ENCODE measurements around the gene PHF21B.

PHF21B gene

DNA sequence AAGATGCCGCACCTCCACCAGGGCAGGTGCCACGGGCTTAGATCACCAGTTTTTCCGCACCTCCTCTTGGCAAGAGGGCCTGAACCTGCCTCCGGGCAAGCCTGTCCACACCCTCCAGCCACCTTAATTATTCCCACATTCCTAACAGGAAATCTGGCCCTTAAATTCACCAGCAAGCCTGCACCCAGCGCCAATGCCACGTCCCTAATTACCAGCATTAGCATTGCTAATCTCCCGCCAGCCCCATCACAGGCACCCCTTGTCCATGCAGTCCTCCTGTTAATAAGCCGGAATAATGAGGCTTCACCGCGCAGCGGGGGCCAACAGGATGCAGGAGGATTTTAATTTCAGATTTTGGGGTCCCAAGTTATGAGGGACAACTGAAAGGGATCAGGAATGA lies 69.7 kb downstream of the PHF21B start:
- no peaks in the 10 kb centered on the region for H3K27me3 ChIP-seq
- H3K27ac ChIP-seq: no peak overlapping the region
- no peaks in the 10 kb centered on the region for H3K4me1 ChIP-seq (ENCODE audit: control insufficient read depth in 1 of 2, insufficient read depth in 1 of 2, low read depth in 1 of 2, low read length in 1 of 2)
- TF ChIP-seq, protein P1, sequence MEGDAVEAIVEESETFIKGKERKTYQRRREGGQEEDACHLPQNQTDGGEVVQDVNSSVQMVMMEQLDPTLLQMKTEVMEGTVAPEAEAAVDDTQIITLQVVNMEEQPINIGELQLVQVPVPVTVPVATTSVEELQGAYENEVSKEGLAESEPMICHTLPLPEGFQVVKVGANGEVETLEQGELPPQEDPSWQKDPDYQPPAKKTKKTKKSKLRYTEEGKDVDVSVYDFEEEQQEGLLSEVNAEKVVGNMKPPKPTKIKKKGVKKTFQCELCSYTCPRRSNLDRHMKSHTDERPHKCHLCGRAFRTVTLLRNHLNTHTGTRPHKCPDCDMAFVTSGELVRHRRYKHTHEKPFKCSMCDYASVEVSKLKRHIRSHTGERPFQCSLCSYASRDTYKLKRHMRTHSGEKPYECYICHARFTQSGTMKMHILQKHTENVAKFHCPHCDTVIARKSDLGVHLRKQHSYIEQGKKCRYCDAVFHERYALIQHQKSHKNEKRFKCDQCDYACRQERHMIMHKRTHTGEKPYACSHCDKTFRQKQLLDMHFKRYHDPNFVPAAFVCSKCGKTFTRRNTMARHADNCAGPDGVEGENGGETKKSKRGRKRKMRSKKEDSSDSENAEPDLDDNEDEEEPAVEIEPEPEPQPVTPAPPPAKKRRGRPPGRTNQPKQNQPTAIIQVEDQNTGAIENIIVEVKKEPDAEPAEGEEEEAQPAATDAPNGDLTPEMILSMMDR (IDR thresholded peaks at IDR 0.05): no peak
- no peaks in the 10 kb centered on the region for H3K36me3 ChIP-seq
- H3K9me3 ChIP-seq: no peaks in the 10 kb centered on the region
- no peak overlapping the region for H3K4me3 ChIP-seq (ENCODE audit: low read depth in 1 of 2, low read length in 1 of 2)

DNA sequence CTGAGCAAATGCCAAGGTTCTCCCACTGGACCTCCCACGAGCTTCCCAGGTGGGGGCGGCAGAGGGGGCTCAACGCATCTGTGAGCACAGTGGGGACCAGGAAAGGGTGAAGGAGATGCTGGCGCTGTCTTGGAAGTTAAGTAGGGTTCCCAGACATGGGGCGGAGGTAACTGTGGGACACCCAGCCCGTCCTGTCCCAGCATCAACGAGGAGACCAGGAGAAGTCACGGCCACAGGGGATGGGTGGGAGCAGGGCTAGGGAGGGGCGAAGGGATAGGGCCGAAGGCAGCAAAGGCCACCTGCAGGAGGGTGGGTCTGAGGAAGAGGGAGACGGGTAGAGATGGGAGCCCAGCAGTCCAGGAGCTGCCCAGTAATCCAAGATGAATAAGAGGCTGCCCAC lies 70.4 kb downstream of the PHF21B start:
- no peaks in the 10 kb centered on the region for H3K27me3 ChIP-seq
- H3K4me3 ChIP-seq (ENCODE audit: low read depth in 1 of 2, low read length in 1 of 2): no peak overlapping the region
- H3K27ac ChIP-seq: no peak overlapping the region
- H3K4me1 ChIP-seq (ENCODE audit: control insufficient read depth in 1 of 2, insufficient read depth in 1 of 2, low read depth in 1 of 2, low read length in 1 of 2): no peaks in the 10 kb centered on the region
- H3K36me3 ChIP-seq: no peaks in the 10 kb centered on the region
- H3K9me3 ChIP-seq: no peaks in the 10 kb centered on the region
- TF ChIP-seq, protein P1 (IDR thresholded peaks at IDR 0.05): no peak

DNA sequence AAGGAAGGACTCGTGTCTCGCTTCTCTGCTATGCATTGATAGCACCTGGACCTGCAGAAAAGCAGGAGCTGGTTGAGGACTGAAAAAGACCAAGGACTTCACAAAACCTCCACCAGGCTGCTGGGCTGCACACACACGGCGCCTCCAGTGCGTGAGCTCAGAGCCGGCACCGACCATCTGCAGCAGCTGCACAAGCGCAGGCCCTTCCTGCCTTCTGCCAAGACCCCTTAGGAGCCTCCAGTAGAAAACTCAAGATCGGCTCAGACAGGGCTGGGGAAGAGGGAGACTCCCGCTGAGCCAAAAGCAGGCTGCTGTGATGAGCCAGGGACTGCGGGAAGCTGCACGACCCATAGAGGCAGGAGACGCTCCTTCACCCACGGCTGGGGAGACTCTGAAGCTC lies 70.9 kb downstream of the PHF21B start:
- TF ChIP-seq, protein P1 (IDR thresholded peaks at IDR 0.05): no peak
- H3K9me3 ChIP-seq: no peaks in the 10 kb centered on the region
- no peaks in the 10 kb centered on the region for H3K4me1 ChIP-seq (ENCODE audit: control insufficient read depth in 1 of 2, insufficient read depth in 1 of 2, low read depth in 1 of 2, low read length in 1 of 2)
- H3K27ac ChIP-seq: no peak overlapping the region
- no peaks in the 10 kb centered on the region for H3K36me3 ChIP-seq
- H3K4me3 ChIP-seq (ENCODE audit: low read depth in 1 of 2, low read length in 1 of 2): no peak overlapping the region
- peaks cover 2% of the 10 kb centered on the region for H3K27me3 ChIP-seq

DNA sequence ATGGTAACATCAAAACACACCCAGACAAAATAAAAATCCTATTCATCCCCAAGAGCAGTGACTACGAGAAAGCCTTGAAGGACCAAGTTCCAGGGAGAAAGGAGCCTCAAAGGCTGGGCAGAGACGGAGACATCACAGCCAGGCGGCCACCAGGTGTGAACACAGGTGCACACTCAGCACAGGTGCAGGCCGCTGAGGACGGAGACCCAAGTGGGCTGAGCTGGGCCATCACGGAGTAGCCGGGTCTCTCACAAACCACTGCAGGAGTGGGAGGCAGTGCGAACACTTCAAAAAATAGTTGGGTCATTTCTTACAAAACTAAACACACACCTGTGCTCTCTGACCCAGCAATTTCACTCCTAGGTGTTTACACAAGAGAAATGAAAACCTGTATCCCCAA lies 72.6 kb downstream of the PHF21B start:
- H3K4me3 ChIP-seq (ENCODE audit: low read depth in 1 of 2, low read length in 1 of 2): no peak overlapping the region
- H3K4me1 ChIP-seq (ENCODE audit: control insufficient read depth in 1 of 2, insufficient read depth in 1 of 2, low read depth in 1 of 2, low read length in 1 of 2): no peaks in the 10 kb centered on the region
- TF ChIP-seq, protein P1 (IDR thresholded peaks at IDR 0.05): no peak
- H3K9me3 ChIP-seq: no peaks in the 10 kb centered on the region
- peaks cover 6% of the 10 kb centered on the region for H3K27me3 ChIP-seq
- no peak overlapping the region for H3K27ac ChIP-seq
- H3K36me3 ChIP-seq: no peaks in the 10 kb centered on the region

DNA sequence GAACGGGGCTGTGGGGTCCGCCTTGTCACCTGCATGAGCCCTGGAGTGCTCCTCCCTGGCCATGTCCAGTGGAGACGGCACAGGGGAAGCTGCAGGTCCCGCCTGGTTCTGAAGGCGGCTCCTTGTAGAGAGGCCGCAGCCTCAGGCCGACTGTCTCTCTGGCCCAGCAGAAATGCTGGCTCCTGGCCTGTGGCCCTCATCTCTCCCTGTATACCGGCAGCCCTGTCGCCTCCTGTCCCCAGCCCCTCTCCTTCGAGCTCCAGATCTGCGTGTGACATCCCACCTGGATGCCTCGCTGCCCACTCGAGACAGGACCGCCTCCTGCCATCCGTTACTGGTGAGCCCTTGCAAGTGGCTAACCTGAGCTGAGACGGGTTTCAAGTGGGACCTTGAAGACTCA lies 73.6 kb downstream of the PHF21B start:
- H3K4me1 ChIP-seq (ENCODE audit: control insufficient read depth in 1 of 2, insufficient read depth in 1 of 2, low read depth in 1 of 2, low read length in 1 of 2): no peaks in the 10 kb centered on the region
- H3K36me3 ChIP-seq: no peaks in the 10 kb centered on the region
- no peak overlapping the region for H3K27ac ChIP-seq
- H3K4me3 ChIP-seq (ENCODE audit: low read depth in 1 of 2, low read length in 1 of 2): no peak overlapping the region
- H3K9me3 ChIP-seq: no peaks in the 10 kb centered on the region
- peaks cover 6% of the 10 kb centered on the region for H3K27me3 ChIP-seq
- TF ChIP-seq, protein P1 (IDR thresholded peaks at IDR 0.05): no peak

DNA sequence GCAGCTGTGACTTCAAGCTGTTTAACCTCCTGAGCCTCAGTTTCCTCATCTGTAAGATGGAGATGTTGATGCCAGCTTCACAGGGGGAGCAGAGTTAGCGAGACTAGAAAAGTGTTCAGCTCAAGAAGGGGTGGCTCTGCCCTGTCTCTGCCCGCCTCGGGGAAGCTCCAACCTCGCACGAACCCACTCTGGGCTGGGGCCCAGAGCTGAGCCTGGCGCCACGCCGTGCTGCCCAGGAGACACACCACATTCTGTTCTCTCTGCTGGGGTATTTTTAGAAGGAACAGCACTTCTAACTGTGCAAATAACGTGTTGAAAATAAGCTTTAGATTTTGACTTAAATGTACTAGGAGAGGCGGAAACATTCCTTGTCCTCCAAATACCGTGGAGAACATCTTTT lies 74.1 kb downstream of the PHF21B start:
- H3K27me3 ChIP-seq: peaks cover 6% of the 10 kb centered on the region
- no peaks in the 10 kb centered on the region for H3K4me1 ChIP-seq (ENCODE audit: control insufficient read depth in 1 of 2, insufficient read depth in 1 of 2, low read depth in 1 of 2, low read length in 1 of 2)
- H3K36me3 ChIP-seq: no peaks in the 10 kb centered on the region
- TF ChIP-seq, protein P1 (IDR thresholded peaks at IDR 0.05): no peak
- no peak overlapping the region for H3K4me3 ChIP-seq (ENCODE audit: low read depth in 1 of 2, low read length in 1 of 2)
- H3K9me3 ChIP-seq: no peaks in the 10 kb centered on the region
- no peak overlapping the region for H3K27ac ChIP-seq
